ENCODE results near the gene ST7. TPM values are rescaled to one million over a fixed set of nuclear protein-coding genes. Genes with fewer than 3 reads are reported as not detected.

The ST7 gene
- total and polyA plus RNA-seq, 2 of the 8 experiments (the other 6 are each of a cell fraction or from before 2014, with no cell fraction given), result 16.3 to 18.0 TPM

GRCh38 chr7:117072620-117073118 lies 119.4 kb downstream of the ST7 start:
- H3K9ac ChIP-seq (replicated peaks in 1 of 4; ENCODE audit: extremely low read depth in 1 of 4, low read depth in 3 of 4, low read length in 3 of 4), result no peak overlapping the region; a peak in 1 of 7 replicates
- TF ChIP-seq NANOG (IDR thresholded peaks at IDR 0.05; ENCODE audit: insufficient read depth, low read depth, low read length, poor library complexity, severe bottlenecking) (no peak), GABPA (IDR thresholded peaks at IDR 0.05; ENCODE audit: borderline replicate concordance, insufficient read depth, low read length) (no peak), SP4 (IDR thresholded peaks at IDR 0.05; ENCODE audit: low read length) (no peak), SIN3A (conservative IDR thresholded peaks at IDR 0.05 in 1 of 2, IDR thresholded peaks at IDR 0.05 in 1 of 2; ENCODE audit: low read depth in 1 of 2, low read length in 2 of 2) (no peak), KDM1A (IDR thresholded peaks at IDR 0.05; ENCODE audit: borderline replicate concordance, low read length) (no peak), MAX (IDR thresholded peaks at IDR 0.05) (no peak), SIRT6 (IDR thresholded peaks at IDR 0.05; ENCODE audit: low read length) (no peak), SP2 (IDR thresholded peaks at IDR 0.05; ENCODE audit: low read length) (no peak), KDM4A (IDR thresholded peaks at IDR 0.05; ENCODE audit: low read depth, low read length, severe bottlenecking) (no peak), USF2 (IDR thresholded peaks at IDR 0.05; ENCODE audit: low read length) (no peak), SIX5 (IDR thresholded peaks at IDR 0.05; ENCODE audit: low read depth, low read length) (no peak), EGR1 (IDR thresholded peaks at IDR 0.05; ENCODE audit: borderline replicate concordance, low read depth, low read length) (no peak), BRCA1 (IDR thresholded peaks at IDR 0.05; ENCODE audit: low read depth, low read length) (no peak)

More at GRCh38 chr7:117072620-117073118, 119.4 kb downstream of the ST7 start:
- Histone ChIP-seq H4K91ac (replicated peaks; ENCODE audit: insufficient read length, low read length) (peak overlapping the region; percentile 15), H3K56ac (replicated peaks; ENCODE audit: insufficient read length, low read depth, low read length) (no peak overlapping the region), H2AK5ac (ENCODE audit: low read depth, low read length) (no peak overlapping the region), H3K79me1 (ENCODE audit: low read depth, low read length) (peaks cover 2% of the 10 kb centered on the region; the same call in 1 of the 2 replicates), H3K4ac (replicated peaks; ENCODE audit: insufficient read length, low read depth, low read length) (no peak overlapping the region), H3K27ac (ENCODE audit: low read depth, low read length) (no peak overlapping the region), H2BK15ac (ENCODE audit: low read length) (no peak overlapping the region), H2BK5ac (ENCODE audit: low read depth, low read length) (no peak overlapping the region), H3K9me3 (ENCODE audit: insufficient read depth in 2 of 2, low read depth in 1 of 2, low read length in 1 of 2) (peaks cover 0 to 2% of the 10 kb centered on the region in 2 experiments; a peak in 3 of 4 replicates), H3K4me3 (ENCODE audit: extremely low read depth in 1 of 4, insufficient read depth in 2 of 4, low read depth in 3 of 4, low read length in 4 of 4) (no peak overlapping the region), H3K18ac (ENCODE audit: extremely low read depth, low read length) (no peak overlapping the region), H3K23me2 (ENCODE audit: low read depth, low read length) (no peaks in the 10 kb centered on the region), H3K79me2 (ENCODE audit: control insufficient read depth in 1 of 2, insufficient read depth in 2 of 2, low read length in 2 of 2) (no peaks in the 10 kb centered on the region), H2BK12ac (ENCODE audit: low read depth, low read length) (no peak overlapping the region), H2BK120ac (replicated peaks; ENCODE audit: low read depth, low read length) (no peak overlapping the region), H3K14ac (ENCODE audit: insufficient read length) (no peak overlapping the region), H2BK20ac (ENCODE audit: low read length) (no peak overlapping the region), H3K4me2 (ENCODE audit: insufficient read depth in 1 of 2, low read depth in 2 of 2, low read length in 2 of 2) (no peak overlapping the region), H2AFZ (ENCODE audit: low read length) (no peak overlapping the region), H4K20me1 (replicated peaks in 1 of 2; ENCODE audit: control insufficient read depth in 1 of 2, insufficient read depth in 2 of 2, low read length in 2 of 2) (no peaks in the 10 kb centered on the region), H3K36me3 (ENCODE audit: control insufficient read depth in 2 of 4, insufficient read depth in 4 of 4, low read length in 3 of 4) (no peaks in the 10 kb centered on the region), H3K23ac (ENCODE audit: insufficient read length) (no peak overlapping the region), H4K5ac (ENCODE audit: insufficient read length, low read depth, low read length) (no peak overlapping the region), H3K4me1 (replicated peaks in 1 of 4; ENCODE audit: control insufficient read depth in 3 of 4, insufficient read depth in 4 of 4, low read length in 3 of 4) (peaks cover 3 to 6% (median 3%) of the 10 kb centered on the region in 4 experiments; a peak in 4 of 7 replicates), H4K8ac (ENCODE audit: extremely low read depth, insufficient read depth, low read length) (no peak overlapping the region), H3K27me3 (replicated peaks in 1 of 4; ENCODE audit: control insufficient read depth in 3 of 4, extremely low read depth in 1 of 4, insufficient read depth in 3 of 4, low read length in 3 of 4) (no peaks in the 10 kb centered on the region)
- CTCF ChIA-PET (ENCODE audit: partially characterized antibody), result interaction anchor here (0.6 to 1.2 kb wide), 2 partner anchors 54 to 338 kb away, joined by 3 read pairs; no protein-coding TSS in a partner anchor
- no peak for FAIRE-seq
- WGBS, 2 experiments (ENCODE audit: extremely low coverage in 1 of 2, insufficient coverage in 1 of 2, insufficient read length in 1 of 2, insufficient replicate concordance in 2 of 2, low coverage in 1 of 2, low lambda C conversion rate in 2 of 2, missing lambda C conversion rate in 1 of 2), result 88% methylated on average over 7 of the region's 7 CpGs; no CpG with 5 or more reads in 1 of the 2 experiments
- POLR2A ChIA-PET (ENCODE audit: partially characterized antibody), result no interaction called here
- DNase-seq (ENCODE audit: low read depth in 1 of 2, low spot score in 2 of 2), result no peak

Data from H1 (cell line).